ENCODE measurements around the gene TPRX1. TPM values are rescaled to one million over a fixed set of nuclear protein-coding genes. Genes with fewer than 3 reads are reported as not detected.
A peak's percentile ranks its signal among the peaks of the same experiment; 100 is the strongest.

The TPRX1 gene
- total and polyA plus RNA-seq, 4 donors = not detected

- Histone ChIP-seq H3K4me1 (ENCODE audit: control insufficient read depth in 5 of 5, insufficient read depth in 5 of 5, low read length in 5 of 5) (peaks cover 0 to 3% (median 0%) of the 10 kb centered on the region in 5 donors), H3K27ac (ENCODE audit: low read depth in 1 of 2, low read length in 1 of 2) (no peak overlapping the region), H3K9ac (ENCODE audit: insufficient read depth in 1 of 2, low read length in 2 of 2) (no peak overlapping the region), H3K27me3 (ENCODE audit: control insufficient read depth in 3 of 3, insufficient read depth in 3 of 3, low read length in 2 of 3) (no peaks in the 10 kb centered on the region), H3K9me3 (ENCODE audit: control insufficient read depth in 4 of 4, insufficient read depth in 3 of 4, low read length in 3 of 4) (peaks cover 0 to 1% (median 0%) of the 10 kb centered on the region in 4 donors), H3K36me3 (ENCODE audit: control insufficient read depth in 4 of 4, insufficient read depth in 4 of 4, low read length in 4 of 4) (peaks cover 0 to 34% (median 9%) of the 10 kb centered on the region in 4 donors), H3K4me3 (no peak overlapping the region)
- ATAC-seq (ENCODE audit: insufficient read depth, low FRiP score) (no peak), DNase-seq (no peak)
- TF ChIP-seq CTCF (IDR thresholded peaks at IDR 0.05; ENCODE audit: control extremely low read depth, extremely low read depth) = no peak
- WGBS, 2 donors = 95% methylated on average over 7 of the region's 7 CpGs
Measured at GRCh38 chr19:47786566-47786965, 17.8 kb downstream of the TPRX1 start.

GRCh38 chr19:47781590-47782262 lies 22.6 kb downstream of the TPRX1 start:
- no peak for TF ChIP-seq CTCF (IDR thresholded peaks at IDR 0.05; ENCODE audit: control extremely low read depth, extremely low read depth)
- Histone ChIP-seq H3K36me3 (ENCODE audit: control insufficient read depth in 4 of 4, insufficient read depth in 4 of 4, low read length in 4 of 4) (peaks cover 0 to 44% (median 12%) of the 10 kb centered on the region in 4 donors), H3K27ac (ENCODE audit: low read depth in 1 of 2, low read length in 1 of 2) (no peak overlapping the region), H3K27me3 (ENCODE audit: control insufficient read depth in 3 of 3, insufficient read depth in 3 of 3, low read length in 2 of 3) (no peaks in the 10 kb centered on the region), H3K4me1 (ENCODE audit: control insufficient read depth in 5 of 5, insufficient read depth in 5 of 5, low read length in 5 of 5) (peaks cover 0 to 19% (median 5%) of the 10 kb centered on the region in 5 donors), H3K9me3 (ENCODE audit: control insufficient read depth in 4 of 4, insufficient read depth in 3 of 4, low read length in 3 of 4) (no peaks in the 10 kb centered on the region), H3K4me3 (no peak overlapping the region), H3K9ac (ENCODE audit: insufficient read depth in 1 of 2, low read length in 2 of 2) (no peak overlapping the region)
- DNase-seq = no peak
- ATAC-seq (ENCODE audit: insufficient read depth, low FRiP score) = no peak
- 49 to 76% methylated on average over 9 of the region's 9 CpGs for WGBS, 2 donors

GRCh38 chr19:47780215-47780551 lies 24.2 kb downstream of the TPRX1 start:
- DNase-seq (no peak), ATAC-seq (ENCODE audit: insufficient read depth, low FRiP score) (no peak)
- Histone ChIP-seq H3K27ac (ENCODE audit: low read depth in 1 of 2, low read length in 1 of 2) (peak overlapping the region; percentile 97 to 98), H3K9ac (ENCODE audit: insufficient read depth in 1 of 2, low read length in 2 of 2) (no peak overlapping the region), H3K27me3 (ENCODE audit: control insufficient read depth in 3 of 3, insufficient read depth in 3 of 3, low read length in 2 of 3) (no peaks in the 10 kb centered on the region), H3K36me3 (ENCODE audit: control insufficient read depth in 4 of 4, insufficient read depth in 4 of 4, low read length in 4 of 4) (peaks cover 0 to 32% (median 8%) of the 10 kb centered on the region in 4 donors), H3K4me3 (peak overlapping the region; percentile 64), H3K9me3 (ENCODE audit: control insufficient read depth in 4 of 4, insufficient read depth in 3 of 4, low read length in 3 of 4) (no peaks in the 10 kb centered on the region), H3K4me1 (ENCODE audit: control insufficient read depth in 5 of 5, insufficient read depth in 5 of 5, low read length in 5 of 5) (peaks cover 0 to 19% (median 5%) of the 10 kb centered on the region in 5 donors)
- WGBS, 2 donors = 69 to 86% methylated on average over 9 of the region's 9 CpGs
- TF ChIP-seq CTCF (IDR thresholded peaks at IDR 0.05; ENCODE audit: control extremely low read depth, extremely low read depth) = no peak

All from lung (tissue), 12 donors.